Natural killer cell (primary cell): ENCODE data around the gene KRT31. TPM values are rescaled to one million over a fixed set of nuclear protein-coding genes. Genes with fewer than 3 reads are reported as not detected.

Experiments used
- ATAC-seq, 3 donors: fragments of 150-1000 bp in 2 of 3; fragments of 200-7000 bp in 1 of 3; cut with Tn5 transposase; 1 replicate in 1 of 3; 2 replicates in 2 of 3; pipeline ENCODE4 v1.10.0; 2021; ENCODE audit warnings: mild to moderate bottlenecking in 2 of 3, moderate library complexity in 2 of 3
- DNase-seq, 2 donors: peaks; one replicate each; pipeline versions ENCODE4 v3.0.0 to v3.0.0-alpha.2; 2013 to 2021; ENCODE audit warnings: mixed read lengths in 1 of 2
- H3K27ac ChIP-seq: one replicate; pipeline ENCODE4 v1.5.1; 2013; ENCODE audit warnings: mild to moderate bottlenecking, low read length
- H3K27me3 ChIP-seq: one replicate; pipeline ENCODE4 v1.6.1; 2013; ENCODE audit warnings: low read length; ENCODE audit not compliant: control insufficient read depth, insufficient read depth
- H3K36me3 ChIP-seq: one replicate; pipeline ENCODE4 v1.6.1; 2013; ENCODE audit warnings: low read length; ENCODE audit not compliant: control insufficient read depth, insufficient read depth
- H3K4me1 ChIP-seq: one replicate; pipeline ENCODE4 v1.6.1; 2013; ENCODE audit warnings: low read length; ENCODE audit not compliant: control insufficient read depth, insufficient read depth
- H3K4me3 ChIP-seq: one replicate; pipeline ENCODE4 v1.5.1; 2013; ENCODE audit warnings: low read length
- H3K9me3 ChIP-seq: one replicate; pipeline ENCODE4 v1.6.1; 2013; ENCODE audit warnings: low read length; ENCODE audit not compliant: control insufficient read depth, insufficient read depth
- H3K27ac Mint-ChIP-seq, 2 donors: one replicate each; pipeline ENCODE4 v1.8.0; 2022; ENCODE audit warnings: mild to moderate bottlenecking in 2 of 2, mixed read lengths in 2 of 2, moderate library complexity in 1 of 2
- H3K27me3 Mint-ChIP-seq, 2 donors: one replicate each; pipeline ENCODE4 v1.8.0; 2022; ENCODE audit warnings: low read depth in 2 of 2, mixed read lengths in 2 of 2
- H3K36me3 Mint-ChIP-seq: one replicate; pipeline ENCODE4 v1.8.0; 2022; ENCODE audit warnings: mixed read lengths
- H3K4me1 Mint-ChIP-seq, 2 donors: one replicate each; pipeline ENCODE4 v1.8.0; 2022; ENCODE audit warnings: mixed read lengths in 2 of 2
- H3K4me3 Mint-ChIP-seq: one replicate; pipeline ENCODE4 v1.8.0; 2022; ENCODE audit warnings: mild to moderate bottlenecking, moderate library complexity, mixed read lengths
- H3K9me3 Mint-ChIP-seq, 2 donors: one replicate each; pipeline ENCODE4 v1.8.0; 2022; ENCODE audit warnings: mixed read lengths in 2 of 2
- CTCF ChIP-seq: fragments of 200-600 bp; IDR thresholded peaks from one replicate; pipeline ENCODE4 v1.8.0; 2022; ENCODE audit warnings: antibody characterized with exemption
- WGBS: methylation state at CpG from one replicate; pipeline ENCODE4 v1.1.7; 2013; ENCODE audit warnings: missing lambda C conversion rate; ENCODE audit not compliant: insufficient coverage; 5-methylcytosine and 5-hydroxymethylcytosine counted together
- intact Hi-C: fragments of 100-400 bp; cut with micrococcal nuclease; formaldehyde crosslinking; loops from one replicate; pipeline ENCODE4 v1.14.2; 2022
- total RNA-seq, 4 donors: library from RNA; stranded (reverse); fragments of 120-200 nt in 1 of 4; gene quantifications; one replicate each; pipeline versions ENCODE4 v1.2.3 to v1.2.4, GENCODE V29; 2013 to 2022

KRT31 gene
- total RNA-seq, 3 donors from 2014 or later (not counting 1 experiment from before 2014, with no cell fraction given), result not detected

DNA sequence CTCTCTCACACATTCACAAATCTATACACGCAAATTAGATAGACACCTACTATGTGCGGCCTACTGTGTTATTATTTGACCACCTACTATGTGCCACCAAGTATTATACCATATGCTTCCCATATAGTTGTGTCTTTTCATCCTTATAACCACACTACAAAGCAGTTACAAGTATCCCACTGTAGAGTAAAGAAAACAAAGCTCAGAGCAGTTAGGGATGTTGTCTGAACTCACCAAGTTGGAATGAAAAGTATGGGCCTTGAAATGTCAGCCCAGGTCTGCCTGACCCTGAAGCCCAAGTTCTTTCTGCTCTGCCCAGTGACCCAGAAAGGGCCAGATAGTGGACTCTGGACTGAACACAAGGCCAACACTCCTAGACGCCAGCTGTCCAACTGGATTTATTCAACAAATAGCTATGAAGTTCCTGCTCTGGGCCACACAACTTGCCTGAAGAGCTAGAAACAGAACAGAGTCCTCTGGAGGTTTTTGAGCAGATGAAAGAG lies 18.5 kb upstream of the KRT31 start:
- Mint-ChIP-seq H3K27ac (no peak overlapping the region), H3K27me3 (peaks cover 8 to 34% of the 10 kb centered on the region in 2 donors), H3K36me3 (no peaks in the 10 kb centered on the region), H3K4me3 (no peak overlapping the region), H3K4me1 (no peaks in the 10 kb centered on the region), H3K9me3 (no peaks in the 10 kb centered on the region)
- no peak overlapping the region for H3K27ac ChIP-seq
- no peaks in the 10 kb centered on the region for H3K9me3 ChIP-seq
- peaks cover 13% of the 10 kb centered on the region for H3K4me1 ChIP-seq
- H3K36me3 ChIP-seq, result no peaks in the 10 kb centered on the region
- 79% methylated on average over 3 of the region's 3 CpGs for WGBS
- intact Hi-C loops, result no loop called here
- ATAC-seq (no peak), DNase-seq (no peak)
- no peak for TF ChIP-seq CTCF
- H3K4me3 ChIP-seq, result no peak overlapping the region
- H3K27me3 ChIP-seq, result no peaks in the 10 kb centered on the region

GRCh38 chr17:41415411-41415810 lies 18.0 kb upstream of the KRT31 start:
- Histone ChIP-seq H3K27me3 (no peaks in the 10 kb centered on the region), H3K36me3 (no peaks in the 10 kb centered on the region), H3K27ac (no peak overlapping the region), H3K4me1 (peaks cover 13% of the 10 kb centered on the region), H3K4me3 (no peak overlapping the region), H3K9me3 (no peaks in the 10 kb centered on the region)
- no peak for ATAC-seq
- H3K4me1 Mint-ChIP-seq, result no peaks in the 10 kb centered on the region
- no peak overlapping the region for H3K27ac Mint-ChIP-seq
- no peak for TF ChIP-seq CTCF
- no peaks in the 10 kb centered on the region for H3K36me3 Mint-ChIP-seq
- no peaks in the 10 kb centered on the region for H3K9me3 Mint-ChIP-seq
- intact Hi-C loops, result no loop called here
- no peak overlapping the region for H3K4me3 Mint-ChIP-seq
- H3K27me3 Mint-ChIP-seq, result peaks cover 10 to 30% of the 10 kb centered on the region in 2 donors
- no peak for DNase-seq
- WGBS, result 94% methylated on average over 4 of the region's 4 CpGs

DNA sequence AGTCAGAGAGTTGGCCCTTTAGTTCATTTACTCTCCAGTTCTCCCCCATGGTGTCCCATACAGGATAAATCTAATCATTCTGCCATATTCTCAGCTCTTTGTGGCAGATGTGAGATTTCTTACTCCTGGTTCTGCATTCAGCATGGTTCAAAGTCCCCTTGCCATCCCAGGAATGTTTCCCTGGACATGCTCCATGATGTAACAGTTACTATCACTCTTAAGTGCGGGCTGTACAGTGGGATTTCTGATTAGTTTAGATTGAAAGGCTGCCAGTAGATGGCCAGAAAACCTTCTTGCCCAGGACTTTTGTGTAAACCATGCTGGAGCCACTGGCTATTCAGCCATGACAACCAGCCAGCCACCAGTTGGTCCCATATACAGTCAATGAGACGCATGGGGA lies 16.6 kb upstream of the KRT31 start:
- H3K36me3 Mint-ChIP-seq, result no peaks in the 10 kb centered on the region
- no peaks in the 10 kb centered on the region for H3K27me3 ChIP-seq
- no peaks in the 10 kb centered on the region for H3K9me3 Mint-ChIP-seq
- H3K4me3 Mint-ChIP-seq, result no peak overlapping the region
- no peaks in the 10 kb centered on the region for H3K4me1 ChIP-seq
- ATAC-seq, result no peak
- H3K27me3 Mint-ChIP-seq, result peaks cover 10 to 26% of the 10 kb centered on the region in 2 donors
- no peak overlapping the region for H3K27ac ChIP-seq
- 90% methylated on average over 2 of the region's 2 CpGs for WGBS
- TF ChIP-seq CTCF, result no peak
- no peak for DNase-seq
- no peaks in the 10 kb centered on the region for H3K4me1 Mint-ChIP-seq
- no peak overlapping the region for H3K4me3 ChIP-seq
- no peak overlapping the region for H3K27ac Mint-ChIP-seq
- no peaks in the 10 kb centered on the region for H3K36me3 ChIP-seq
- no peaks in the 10 kb centered on the region for H3K9me3 ChIP-seq
- intact Hi-C loops, result no loop called here

- ATAC-seq, result no peak
- H3K27ac Mint-ChIP-seq, result no peak overlapping the region
- no peak for DNase-seq
- peaks cover 10 to 26% of the 10 kb centered on the region in 2 donors for H3K27me3 Mint-ChIP-seq
- H3K4me3 Mint-ChIP-seq, result no peak overlapping the region
- TF ChIP-seq CTCF, result no peak
- Histone ChIP-seq H3K4me1 (no peaks in the 10 kb centered on the region), H3K27ac (no peak overlapping the region), H3K27me3 (no peaks in the 10 kb centered on the region), H3K36me3 (no peaks in the 10 kb centered on the region), H3K9me3 (no peaks in the 10 kb centered on the region), H3K4me3 (no peak overlapping the region)
- H3K36me3 Mint-ChIP-seq, result no peaks in the 10 kb centered on the region
- H3K4me1 Mint-ChIP-seq, result no peaks in the 10 kb centered on the region
- whole genome bisulfite sequencing, result 64% methylated on average over 5 of the region's 5 CpGs
- H3K9me3 Mint-ChIP-seq, result no peaks in the 10 kb centered on the region
- intact Hi-C loops, result no loop called here
Observed at GRCh38 chr17:41413353-41413957, 16.0 kb upstream of the KRT31 start.
